HL-60 (cell line): ENCODE measurements around the gene CD3G.

ENCODE experiments used
- CTCF ChIP-seq: IDR thresholded peaks from one replicate; pipeline ENCODE4 v1.5.1; 2011; ENCODE audit warnings: low read length, control low read depth, inconsistent platforms; ENCODE audit not compliant: insufficient read depth
- GABPA ChIP-seq: IDR thresholded peaks from 2 replicates; pipeline ENCODE4 v1.6.1; 2012; ENCODE audit warnings: low read depth
- POLR2AphosphoS5 ChIP-seq: IDR thresholded peaks from 2 replicates; pipeline ENCODE4 v1.6.1; 2012; ENCODE audit warnings: low read depth

- TF ChIP-seq POLR2AphosphoS5 (no peak), CTCF (no peak), GABPA (no peak)
These were observed 29.1 kb downstream of the CD3G start for GRCh38 chr11:118373263-118373662.
